GM23248 (cell line): Measurements from ENCODE around the gene RAPGEF3. TPM values are rescaled to one million over a fixed set of nuclear protein-coding genes. Genes with fewer than 3 reads are reported as not detected.

Experiments used
- DNase-seq: peaks from one replicate; pipeline ENCODE4 v3.0.0-alpha.2; 2015
- H2AFZ ChIP-seq: fragments of 200-600 bp; sonication (generic); 2 replicates; pipeline ENCODE4 v1.6.1; 2016; ENCODE audit warnings: antibody characterized with exemption
- H3F3A ChIP-seq: fragments of 200-600 bp; sonication (generic); 2 replicates; pipeline ENCODE4 v1.6.1; 2016; ENCODE audit warnings: mild to moderate bottlenecking, antibody characterized with exemption, mixed run types; ENCODE audit not compliant: insufficient read depth
- H3K27ac ChIP-seq: fragments of 200-600 bp; sonication (generic); 2 replicates; pipeline ENCODE4 v1.5.1; 2016; ENCODE audit warnings: mild to moderate bottlenecking
- H3K27me3 ChIP-seq: fragments of 200-600 bp; sonication (generic); replicated peaks from 2 replicates; pipeline ENCODE4 v1.6.1; 2016; ENCODE audit warnings: mild to moderate bottlenecking; ENCODE audit not compliant: insufficient read depth
- H3K36me3 ChIP-seq: fragments of 200-600 bp; sonication (generic); 2 replicates; pipeline ENCODE4 v1.6.1; 2016; ENCODE audit warnings: low read depth, mild to moderate bottlenecking
- H3K4me1 ChIP-seq: fragments of 200-600 bp; sonication (generic); 2 replicates; pipeline ENCODE4 v1.6.1; 2016; ENCODE audit warnings: mild to moderate bottlenecking; ENCODE audit not compliant: insufficient read depth
- H3K4me2 ChIP-seq: fragments of 200-600 bp; sonication (generic); one replicate; pipeline ENCODE4 v1.6.1; 2016; ENCODE audit warnings: mild to moderate bottlenecking; ENCODE audit not compliant: unreplicated experiment
- H3K4me3 ChIP-seq: fragments of 200-600 bp; sonication (generic); 2 replicates; pipeline ENCODE4 v1.5.1; 2016; ENCODE audit warnings: mild to moderate bottlenecking
- H3K79me2 ChIP-seq: fragments of 200-600 bp; sonication (generic); 2 replicates; pipeline ENCODE4 v1.6.1; 2016; ENCODE audit warnings: mild to moderate bottlenecking; ENCODE audit not compliant: insufficient read depth
- H3K9ac ChIP-seq: fragments of 200-600 bp; sonication (generic); 2 replicates; pipeline ENCODE4 v1.6.1; 2016; ENCODE audit warnings: mild to moderate bottlenecking
- H3K9me2 ChIP-seq: fragments of 200-600 bp; sonication (generic); 2 replicates; pipeline ENCODE4 v1.6.1; 2016; ENCODE audit warnings: mixed run types, mild to moderate bottlenecking, moderate library complexity; ENCODE audit not compliant: insufficient read depth
- H3K9me3 ChIP-seq: fragments of 200-600 bp; sonication (generic); one replicate; pipeline ENCODE4 v1.6.1; 2017; ENCODE audit warnings: low read depth
- H4K20me1 ChIP-seq: fragments of 200-600 bp; sonication (generic); 2 replicates; pipeline ENCODE4 v1.6.0; 2016; ENCODE audit not compliant: insufficient read depth
- EZH2 ChIP-seq: fragments of 200-600 bp; sonication (generic); IDR thresholded peaks from 2 replicates; pipeline ENCODE4 v1.6.1; 2018; ENCODE audit warnings: antibody characterized with exemption, mild to moderate bottlenecking; ENCODE audit not compliant: insufficient read depth, poor library complexity, severe bottlenecking
- EZH2phosphoT487 ChIP-seq: fragments of 200-600 bp; sonication (generic); IDR thresholded peaks from 2 replicates; pipeline ENCODE4 v1.6.1; 2018; ENCODE audit warnings: antibody characterized with exemption, moderate library complexity, mild to moderate bottlenecking, low read depth; ENCODE audit not compliant: insufficient read depth
- WGBS, 2 experiments: methylation state at CpG; one replicate each; pipeline ENCODE4 v1.1.6; 2015 to 2017; ENCODE audit warnings: low lambda C conversion rate in 2 of 2, low coverage in 1 of 2; ENCODE audit errors: missing lambda C conversion rate in 2 of 2; 5-methylcytosine and 5-hydroxymethylcytosine counted together
- in situ Hi-C: fragments of 300-500 bp; cut with MboI; formaldehyde crosslinking; loops from 2 replicates; pipeline ENCODE4 v1.15.0; 2020
- polyA plus RNA-seq: library from polyadenylated mRNA; unstranded; fragments of >200 nt; fragmentation: Nextera tagmentation; extraction: Ambion mirVana; gene quantifications from 2 replicates; pipeline ENCODE4 v1.2.1, GENCODE V29; 2016
- total RNA-seq: library from RNA; depleted of rRNA; stranded (reverse); fragments of >200 nt; shearing (Covaris generic); gene quantifications from 2 replicates; pipeline ENCODE4 v1.2.3, GENCODE V29; 2014

Gene RAPGEF3
- total and polyA plus RNA-seq, 2 experiments from 2014 or later, result 1.4 to 3.7 TPM

- H3K9me3 ChIP-seq, result no peaks in the 10 kb centered on the region
- no peak overlapping the region for H3K27ac ChIP-seq
- H3K4me3 ChIP-seq, result no peak overlapping the region
- WGBS, 2 experiments, result 81 to 87% methylated on average over 16 to 17 of the region's 17 CpGs
- no peaks in the 10 kb centered on the region for H3K9me2 ChIP-seq
- in situ Hi-C loops, result no loop called here
- no peaks in the 10 kb centered on the region for H3K27me3 ChIP-seq
- peaks cover 86% of the 10 kb centered on the region for H3K79me2 ChIP-seq
- peaks cover 4% of the 10 kb centered on the region; the same call in 1 of the 2 replicates for H3F3A ChIP-seq
- peaks cover 17% of the 10 kb centered on the region; the same call in 1 of the 2 replicates for H3K36me3 ChIP-seq
- TF ChIP-seq EZH2 (no peak), EZH2phosphoT487 (no peak)
- no peak overlapping the region for H2AFZ ChIP-seq
- H4K20me1 ChIP-seq, result peaks cover 12% of the 10 kb centered on the region; the same call in 1 of the 2 replicates
- H3K9ac ChIP-seq, result no peak overlapping the region
- DNase-seq, result no peak
- peaks cover 15% of the 10 kb centered on the region for H3K4me1 ChIP-seq
- no peak overlapping the region for H3K4me2 ChIP-seq
These were observed 39.8 kb upstream of the RAPGEF3 start for GRCh38 chr12:47798382-47798948.

- H2AFZ ChIP-seq, result no peak overlapping the region
- no peak for DNase-seq
- H3K4me3 ChIP-seq, result no peak overlapping the region
- in situ Hi-C loops, result no loop called here
- TF ChIP-seq EZH2 (no peak), EZH2phosphoT487 (no peak)
- H4K20me1 ChIP-seq, result peaks cover 12% of the 10 kb centered on the region; the same call in 1 of the 2 replicates
- H3K9me2 ChIP-seq, result no peaks in the 10 kb centered on the region
- H3K36me3 ChIP-seq, result peaks cover 19% of the 10 kb centered on the region
- H3K79me2 ChIP-seq, result peaks cover 82% of the 10 kb centered on the region
- H3K27ac ChIP-seq, result no peak overlapping the region
- no peak overlapping the region for H3K9ac ChIP-seq
- H3K27me3 ChIP-seq, result no peaks in the 10 kb centered on the region
- peaks cover 13% of the 10 kb centered on the region for H3K4me1 ChIP-seq
- WGBS, 2 experiments, result 76 to 77% methylated on average over 10 of the region's 10 CpGs
- no peak overlapping the region for H3K4me2 ChIP-seq
- H3K9me3 ChIP-seq, result no peaks in the 10 kb centered on the region
- peaks cover 4% of the 10 kb centered on the region; the same call in 1 of the 2 replicates for H3F3A ChIP-seq
These were observed 38.8 kb upstream of the RAPGEF3 start for GRCh38 chr12:47797441-47797840.

- no peaks in the 10 kb centered on the region; the same call in 1 of the 2 replicates for H3K4me1 ChIP-seq
- no peak overlapping the region for H3K4me3 ChIP-seq
- no peaks in the 10 kb centered on the region for H3K9me3 ChIP-seq
- H3K27me3 ChIP-seq, result no peaks in the 10 kb centered on the region
- no peak for DNase-seq
- no peak overlapping the region for H3K9ac ChIP-seq
- no peak overlapping the region for H2AFZ ChIP-seq
- H3F3A ChIP-seq, result peaks cover 4% of the 10 kb centered on the region; the same call in 1 of the 2 replicates
- 88 to 89% methylated on average over 19 to 22 of the region's 22 CpGs for WGBS, 2 experiments
- peaks cover 5% of the 10 kb centered on the region; the same call in 1 of the 2 replicates for H4K20me1 ChIP-seq
- no peak overlapping the region for H3K27ac ChIP-seq
- in situ Hi-C loops, result no loop called here
- H3K79me2 ChIP-seq, result peaks cover 78% of the 10 kb centered on the region
- no peak overlapping the region for H3K4me2 ChIP-seq
- no peak for TF ChIP-seq EZH2
- TF ChIP-seq EZH2phosphoT487, result no peak
- peaks cover 27% of the 10 kb centered on the region for H3K36me3 ChIP-seq
- H3K9me2 ChIP-seq, result no peaks in the 10 kb centered on the region
These were observed 37.2 kb upstream of the RAPGEF3 start for GRCh38 chr12:47795814-47796411.

GRCh38 chr12:47795121-47795813 is 36.6 kb upstream of the RAPGEF3 start:
- H3K9me2 ChIP-seq, result no peaks in the 10 kb centered on the region
- H3K4me2 ChIP-seq, result no peak overlapping the region
- H3K9me3 ChIP-seq, result no peaks in the 10 kb centered on the region
- H3K4me3 ChIP-seq, result no peak overlapping the region
- in situ Hi-C loops, result no loop called here
- DNase-seq, result no peak
- H2AFZ ChIP-seq, result no peak overlapping the region
- H3K9ac ChIP-seq, result no peak overlapping the region
- H3K36me3 ChIP-seq, result peaks cover 31% of the 10 kb centered on the region
- H3K27me3 ChIP-seq, result no peaks in the 10 kb centered on the region
- peaks cover 78% of the 10 kb centered on the region for H3K79me2 ChIP-seq
- H4K20me1 ChIP-seq, result no peaks in the 10 kb centered on the region
- H3K4me1 ChIP-seq, result no peaks in the 10 kb centered on the region
- TF ChIP-seq EZH2phosphoT487, result no peak
- no peak overlapping the region for H3K27ac ChIP-seq
- 92 to 95% methylated on average over 15 to 21 of the region's 21 CpGs for WGBS, 2 experiments
- H3F3A ChIP-seq, result peaks cover 4% of the 10 kb centered on the region; the same call in 1 of the 2 replicates
